T-helper 17 cell (primary cell): ENCODE results near the gene TOX2. TPM values are rescaled to one million over a fixed set of nuclear protein-coding genes. Genes with fewer than 3 reads are reported as not detected.
A peak's percentile ranks its signal among the peaks of the same experiment; 100 is the strongest.

Experiments
- ATAC-seq: fragments of 150-1000 bp; cut with Tn5 transposase; 2 replicates; pipeline ENCODE4 v1.10.0; 2021; ENCODE audit warnings: mild to moderate bottlenecking, moderate library complexity
- DNase-seq, 3 donors: peaks; one replicate each; pipeline versions ENCODE4 v3.0.0 to v3.0.0-alpha.2; 2020 to 2021
- H3K9me3 ChIP-seq: one replicate; pipeline ENCODE4 v1.7.0; 2013; ENCODE audit warnings: low read length, mild to moderate bottlenecking; ENCODE audit not compliant: control insufficient read depth, poor library complexity, severe bottlenecking
- H3K27ac Mint-ChIP-seq: one replicate; pipeline ENCODE4 v1.8.0; 2022; ENCODE audit warnings: mild to moderate bottlenecking, moderate library complexity, mixed read lengths
- H3K27me3 Mint-ChIP-seq: one replicate; pipeline ENCODE4 v1.8.0; 2022; ENCODE audit warnings: mixed read lengths
- H3K36me3 Mint-ChIP-seq: one replicate; pipeline ENCODE4 v1.8.0; 2022; ENCODE audit warnings: low read depth, mixed read lengths
- H3K4me1 Mint-ChIP-seq: one replicate; pipeline ENCODE4 v1.8.0; 2022; ENCODE audit warnings: mild to moderate bottlenecking, mixed read lengths
- H3K4me3 Mint-ChIP-seq: one replicate; pipeline ENCODE4 v1.8.0; 2022; ENCODE audit warnings: mild to moderate bottlenecking, moderate library complexity, mixed read lengths
- total RNA-seq, 4 donors: library from RNA in 2 of 4; stranded (reverse) in 2 of 4; gene quantifications; one replicate each; pipeline ENCODE4 v1.2.3 and lab custom pipeline; 2022 to 2026

TOX2 gene
- total RNA-seq (1 to 10 TPM; 1.7 to 2.2 TPM), total RNA-seq (lab: John Stamatoyannopoulos, UW) (0.12 to 0.38 reads per million in 2 donors)

DNA sequence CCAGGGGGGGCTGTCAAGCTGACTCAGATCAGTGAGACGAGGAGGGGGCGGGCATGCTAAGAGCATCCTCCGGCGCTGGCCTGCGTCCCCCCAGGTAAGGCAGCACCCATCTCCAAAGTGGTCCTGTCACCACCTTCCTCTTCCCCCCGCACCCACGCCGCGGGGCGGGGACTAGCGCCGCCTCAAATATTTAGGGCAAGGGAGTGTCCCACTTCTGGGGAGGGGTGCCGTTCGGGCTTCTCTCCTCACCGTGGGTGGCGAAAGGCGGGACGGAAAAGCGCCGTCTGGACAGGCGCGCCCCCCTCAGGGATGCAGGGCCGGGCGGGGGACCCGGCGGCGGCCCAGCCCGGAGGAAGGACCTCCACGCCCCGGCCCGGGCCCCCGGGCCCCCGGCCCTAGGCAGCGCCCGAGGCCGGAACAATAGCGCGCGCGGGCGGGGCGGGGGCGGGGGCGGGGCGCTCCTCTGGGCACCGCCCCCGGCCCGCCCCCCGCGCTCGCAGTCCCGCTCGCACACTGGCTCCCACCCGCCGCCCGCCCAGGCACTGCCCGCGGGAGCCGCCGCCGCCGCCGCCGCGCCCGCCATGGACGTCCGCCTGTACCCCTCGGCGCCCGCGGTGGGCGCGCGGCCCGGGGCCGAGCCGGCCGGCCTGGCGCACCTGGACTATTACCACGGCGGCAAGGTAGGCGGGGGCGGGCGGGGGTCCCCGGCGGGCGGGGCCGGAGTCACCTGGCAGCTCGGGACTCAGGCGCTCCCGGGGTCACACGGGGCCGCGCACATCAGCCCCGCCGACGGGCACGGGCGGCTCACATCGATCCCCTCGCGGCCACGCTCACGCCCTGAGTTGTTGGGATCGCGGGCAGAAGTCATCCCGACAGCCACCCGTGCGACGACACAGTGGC is at the start of gene TOX2:
TSS of gene TOX2 (plus strand) at position 542 of the 900 bp plus-strand sequence. CDS start at position 582, 40 bp downstream.
- DNase-seq, result peak; percentile 29 to 61 (median 46)
- Mint-ChIP-seq H3K4me3 (peak within 1 kb of the TSS; percentile 96), H3K27ac (peak within 1 kb of the TSS; percentile 86), H3K27me3 (peaks cover 44% of the 10 kb centered on the region), H3K36me3 (peaks cover 5% of the 10 kb centered on the region), H3K4me1 (peaks cover 18% of the 10 kb centered on the region)
- peaks cover 4% of the 10 kb centered on the region for H3K9me3 ChIP-seq
- ATAC-seq, result peak; percentile 78

DNA sequence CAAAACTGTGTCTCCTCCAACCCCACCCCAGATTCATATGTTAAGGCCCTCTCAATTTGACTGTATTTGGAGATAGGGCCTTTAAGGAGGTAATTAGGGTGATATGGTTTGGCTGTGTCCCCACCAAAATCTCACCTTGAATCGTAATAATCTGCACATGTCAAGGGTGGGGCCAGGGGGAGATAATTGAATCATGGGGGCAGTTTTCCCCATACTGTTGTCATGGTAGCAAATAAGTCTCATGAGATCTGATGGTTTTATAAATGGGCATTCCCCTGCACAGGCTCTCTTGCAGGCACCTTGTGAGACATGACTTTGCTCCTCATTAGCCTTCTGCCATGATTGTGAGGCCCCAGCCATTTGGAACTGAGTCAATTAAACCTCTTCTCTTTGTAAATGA is 46.6 kb upstream of the TOX2 start:
- no peaks in the 10 kb centered on the region for H3K9me3 ChIP-seq
- Mint-ChIP-seq H3K36me3 (no peaks in the 10 kb centered on the region), H3K4me3 (no peak overlapping the region), H3K27ac (no peak overlapping the region), H3K27me3 (peaks cover 11% of the 10 kb centered on the region), H3K4me1 (no peaks in the 10 kb centered on the region)
- no peak for DNase-seq
- no peak for ATAC-seq

- H3K9me3 ChIP-seq, result no peaks in the 10 kb centered on the region
- no peak for DNase-seq
- Mint-ChIP-seq H3K27me3 (peaks cover 16% of the 10 kb centered on the region), H3K36me3 (peaks cover 2% of the 10 kb centered on the region), H3K27ac (no peak overlapping the region), H3K4me1 (no peaks in the 10 kb centered on the region), H3K4me3 (no peak overlapping the region)
- ATAC-seq, result no peak
Measured at GRCh38 chr20:43870484-43870883, 44.2 kb upstream of the TOX2 start.

DNA sequence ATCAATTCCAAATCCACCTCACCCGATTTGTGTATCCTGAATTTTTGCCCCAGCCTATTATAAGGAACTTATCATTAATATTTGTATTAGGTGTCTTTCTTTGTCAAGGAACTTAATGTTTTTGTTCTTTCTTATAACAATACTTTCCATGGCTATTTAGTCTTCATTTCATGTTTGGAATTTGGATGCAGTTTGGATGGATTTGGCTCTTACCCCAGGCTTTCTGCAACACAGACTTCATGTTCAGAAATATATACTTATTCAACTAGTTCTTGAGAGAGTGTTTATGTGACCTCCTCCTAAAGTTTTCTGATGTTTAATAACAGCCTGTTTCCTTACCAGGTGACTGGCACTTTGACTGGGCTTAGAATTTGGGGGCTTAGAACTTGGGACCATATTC is 35.9 kb upstream of the TOX2 start:
- Mint-ChIP-seq H3K27me3 (peaks cover 45% of the 10 kb centered on the region), H3K27ac (no peak overlapping the region), H3K4me3 (no peak overlapping the region), H3K4me1 (peaks cover 3% of the 10 kb centered on the region), H3K36me3 (peaks cover 10% of the 10 kb centered on the region)
- no peaks in the 10 kb centered on the region for H3K9me3 ChIP-seq
- no peak for ATAC-seq
- DNase-seq, result no peak

GRCh38 chr20:43893930-43894329 is 20.7 kb upstream of the TOX2 start:
- no peaks in the 10 kb centered on the region for H3K9me3 ChIP-seq
- Mint-ChIP-seq H3K27ac (no peak overlapping the region), H3K36me3 (no peaks in the 10 kb centered on the region), H3K4me3 (no peak overlapping the region), H3K4me1 (no peaks in the 10 kb centered on the region), H3K27me3 (peaks cover 12% of the 10 kb centered on the region)
- DNase-seq, result no peak
- no peak for ATAC-seq

- Mint-ChIP-seq H3K4me3 (no peak overlapping the region), H3K27me3 (peaks cover 12% of the 10 kb centered on the region), H3K4me1 (no peaks in the 10 kb centered on the region), H3K27ac (no peak overlapping the region), H3K36me3 (no peaks in the 10 kb centered on the region)
- no peaks in the 10 kb centered on the region for H3K9me3 ChIP-seq
- ATAC-seq (no peak), DNase-seq (no peak)
Measured at GRCh38 chr20:43894491-43894890, 20.2 kb upstream of the TOX2 start.

- no peaks in the 10 kb centered on the region for H3K9me3 ChIP-seq
- ATAC-seq, result no peak
- Mint-ChIP-seq H3K27ac (no peak overlapping the region), H3K27me3 (peaks cover 12% of the 10 kb centered on the region), H3K36me3 (no peaks in the 10 kb centered on the region), H3K4me1 (no peaks in the 10 kb centered on the region), H3K4me3 (no peak overlapping the region)
- DNase-seq, result no peak
Measured at GRCh38 chr20:43895235-43895634, 19.4 kb upstream of the TOX2 start.

DNA sequence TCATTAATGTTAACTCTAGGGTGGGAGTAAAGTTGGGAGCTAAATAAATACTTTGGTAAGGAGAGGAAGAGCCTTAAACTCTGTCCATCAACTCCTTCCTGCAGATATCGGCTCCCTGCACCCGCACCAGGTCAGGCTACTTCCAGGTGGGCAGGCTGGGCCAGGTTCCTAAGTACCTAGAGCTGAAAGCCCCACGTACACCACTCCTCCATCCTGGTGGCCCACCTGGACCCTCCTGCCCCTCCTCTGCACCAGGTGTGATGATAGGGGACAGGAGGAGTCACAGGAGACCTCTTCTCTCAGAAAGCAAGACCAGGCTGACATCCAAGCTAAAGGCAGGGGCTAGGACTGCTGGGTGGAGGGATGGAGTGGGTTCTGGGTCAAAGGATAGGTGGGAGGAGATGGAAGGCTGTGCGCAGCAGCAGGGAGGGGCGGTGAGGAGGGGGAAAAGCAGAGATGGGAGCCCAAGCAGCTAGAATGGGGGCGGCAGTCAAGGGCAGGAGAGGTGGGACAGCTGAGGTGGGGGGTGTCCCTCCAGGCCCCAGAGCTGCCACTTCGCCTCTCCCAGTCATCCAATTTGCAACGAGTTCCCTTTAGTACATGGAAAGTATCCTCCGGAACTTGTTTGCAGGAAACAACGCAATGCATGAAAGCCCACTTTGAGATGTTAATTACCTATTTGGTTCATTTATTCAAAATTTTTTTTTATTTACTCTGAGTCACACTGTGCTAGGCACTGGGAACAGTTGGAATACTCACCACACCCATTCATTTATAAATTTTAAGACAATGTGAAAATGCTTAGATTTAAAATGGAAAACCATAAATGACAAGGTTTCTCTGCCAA is 15.2 kb upstream of the TOX2 start:
- DNase-seq, result no peak
- Mint-ChIP-seq H3K4me3 (no peak overlapping the region), H3K36me3 (no peaks in the 10 kb centered on the region), H3K27ac (no peak overlapping the region), H3K4me1 (peaks cover 5% of the 10 kb centered on the region), H3K27me3 (peaks cover 12% of the 10 kb centered on the region)
- H3K9me3 ChIP-seq, result no peaks in the 10 kb centered on the region
- no peak for ATAC-seq

DNA sequence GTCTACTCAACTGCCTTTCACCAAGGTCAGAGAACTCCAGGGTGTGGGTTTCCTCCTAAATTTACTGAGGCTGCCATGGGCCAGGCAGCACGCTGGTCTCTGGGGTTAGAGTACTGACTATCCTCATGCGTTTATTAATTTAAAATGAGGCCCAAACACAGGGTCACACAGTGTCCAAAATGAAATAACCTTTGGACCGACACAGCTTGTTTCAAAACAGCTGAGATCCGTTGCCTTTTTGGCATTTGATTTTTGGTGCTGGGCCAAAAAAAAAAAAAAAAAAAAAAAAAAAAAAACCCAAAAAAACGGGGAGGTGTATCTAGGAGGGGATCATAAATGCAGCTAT is 14.6 kb upstream of the TOX2 start:
- peaks cover 5% of the 10 kb centered on the region for H3K4me1 Mint-ChIP-seq
- no peak for DNase-seq
- ATAC-seq, result no peak
- H3K27me3 Mint-ChIP-seq, result peaks cover 7% of the 10 kb centered on the region
- H3K27ac Mint-ChIP-seq, result no peak overlapping the region
- no peaks in the 10 kb centered on the region for H3K9me3 ChIP-seq
- no peaks in the 10 kb centered on the region for H3K36me3 Mint-ChIP-seq
- H3K4me3 Mint-ChIP-seq, result no peak overlapping the region

GRCh38 chr20:43900496-43900895 is 14.2 kb upstream of the TOX2 start:
- Mint-ChIP-seq H3K36me3 (no peaks in the 10 kb centered on the region), H3K4me3 (no peak overlapping the region), H3K4me1 (peaks cover 5% of the 10 kb centered on the region), H3K27me3 (peaks cover 7% of the 10 kb centered on the region), H3K27ac (no peak overlapping the region)
- ATAC-seq (no peak), DNase-seq (no peak)
- no peaks in the 10 kb centered on the region for H3K9me3 ChIP-seq

- Mint-ChIP-seq H3K27me3 (peaks cover 7% of the 10 kb centered on the region), H3K4me3 (no peak overlapping the region), H3K36me3 (no peaks in the 10 kb centered on the region), H3K27ac (no peak overlapping the region), H3K4me1 (peaks cover 5% of the 10 kb centered on the region)
- ATAC-seq, result no peak
- no peaks in the 10 kb centered on the region for H3K9me3 ChIP-seq
- DNase-seq, result no peak
Measured at GRCh38 chr20:43901296-43901695, 13.4 kb upstream of the TOX2 start.

- no peak overlapping the region for H3K4me3 Mint-ChIP-seq
- DNase-seq, result no peak
- no peak for ATAC-seq
- no peaks in the 10 kb centered on the region for H3K36me3 Mint-ChIP-seq
- H3K9me3 ChIP-seq, result no peaks in the 10 kb centered on the region
- peaks cover 5% of the 10 kb centered on the region for H3K4me1 Mint-ChIP-seq
- no peak overlapping the region for H3K27ac Mint-ChIP-seq
- no peaks in the 10 kb centered on the region for H3K27me3 Mint-ChIP-seq
Measured at GRCh38 chr20:43903953-43904826, 10.5 kb upstream of the TOX2 start.

DNA sequence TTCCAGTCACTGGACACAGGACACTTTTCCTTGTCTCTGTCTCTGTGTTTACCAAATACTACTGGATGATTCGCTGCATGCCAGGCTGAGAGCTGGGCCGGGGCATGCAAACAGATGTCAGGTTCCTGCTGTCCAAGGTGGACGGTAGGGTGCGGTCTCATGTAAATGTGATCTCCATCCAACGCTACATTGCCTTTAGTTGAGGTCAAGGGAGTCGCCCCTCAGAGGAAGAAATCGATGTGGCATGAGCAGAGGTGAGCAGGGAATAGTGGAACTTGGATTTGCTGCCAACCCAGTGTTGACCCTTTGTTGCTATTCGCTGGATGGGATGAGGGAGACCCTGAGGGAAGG is 9.8 kb upstream of the TOX2 start:
- DNase-seq, result no peak
- no peaks in the 10 kb centered on the region for H3K36me3 Mint-ChIP-seq
- no peak overlapping the region for H3K27ac Mint-ChIP-seq

More for the DNA sequence above, 9.8 kb upstream of the TOX2 start:
- H3K4me1 Mint-ChIP-seq, result peaks cover 5% of the 10 kb centered on the region
- H3K4me3 Mint-ChIP-seq, result no peak overlapping the region
- ATAC-seq, result no peak
- H3K9me3 ChIP-seq, result no peaks in the 10 kb centered on the region
- H3K27me3 Mint-ChIP-seq, result no peaks in the 10 kb centered on the region
